ENCODE results near the gene STK4.

DNA sequence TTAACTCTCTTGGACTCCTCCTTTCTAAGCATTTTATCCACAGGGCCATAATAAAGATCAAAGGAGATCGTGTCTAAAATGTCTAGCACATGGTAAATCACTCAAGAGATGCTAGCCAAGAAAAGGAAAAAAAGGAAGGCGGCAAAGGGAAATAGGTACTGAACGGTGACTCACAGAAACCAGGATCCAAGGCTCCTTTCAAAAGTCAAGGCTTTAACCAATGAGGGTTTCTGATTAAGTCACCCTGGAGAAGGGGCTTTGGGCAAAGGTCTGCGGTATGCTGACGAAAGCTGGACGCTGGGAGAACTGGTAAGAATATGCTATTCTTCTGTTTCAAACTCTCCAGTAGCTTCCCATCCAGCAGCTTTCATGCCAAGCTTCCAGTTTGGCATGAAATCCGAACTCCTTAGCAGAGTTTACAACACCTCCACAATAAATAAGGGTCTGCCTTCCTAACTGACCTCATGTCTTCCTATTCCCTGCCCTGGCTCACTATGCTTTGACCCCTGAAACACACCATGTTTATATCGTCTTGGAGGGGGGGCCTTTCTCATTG is 7.2 kb upstream of the STK4 start:
- TF ChIP-seq, protein P1, sequence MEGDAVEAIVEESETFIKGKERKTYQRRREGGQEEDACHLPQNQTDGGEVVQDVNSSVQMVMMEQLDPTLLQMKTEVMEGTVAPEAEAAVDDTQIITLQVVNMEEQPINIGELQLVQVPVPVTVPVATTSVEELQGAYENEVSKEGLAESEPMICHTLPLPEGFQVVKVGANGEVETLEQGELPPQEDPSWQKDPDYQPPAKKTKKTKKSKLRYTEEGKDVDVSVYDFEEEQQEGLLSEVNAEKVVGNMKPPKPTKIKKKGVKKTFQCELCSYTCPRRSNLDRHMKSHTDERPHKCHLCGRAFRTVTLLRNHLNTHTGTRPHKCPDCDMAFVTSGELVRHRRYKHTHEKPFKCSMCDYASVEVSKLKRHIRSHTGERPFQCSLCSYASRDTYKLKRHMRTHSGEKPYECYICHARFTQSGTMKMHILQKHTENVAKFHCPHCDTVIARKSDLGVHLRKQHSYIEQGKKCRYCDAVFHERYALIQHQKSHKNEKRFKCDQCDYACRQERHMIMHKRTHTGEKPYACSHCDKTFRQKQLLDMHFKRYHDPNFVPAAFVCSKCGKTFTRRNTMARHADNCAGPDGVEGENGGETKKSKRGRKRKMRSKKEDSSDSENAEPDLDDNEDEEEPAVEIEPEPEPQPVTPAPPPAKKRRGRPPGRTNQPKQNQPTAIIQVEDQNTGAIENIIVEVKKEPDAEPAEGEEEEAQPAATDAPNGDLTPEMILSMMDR (IDR thresholded peaks at IDR 0.05; ENCODE audit: insufficient read depth, low read length), result no peak
- TF ChIP-seq POLR2AphosphoS5 (IDR thresholded peaks at IDR 0.05; ENCODE audit: low read depth), result no peak
- TF ChIP-seq, protein P2, sequence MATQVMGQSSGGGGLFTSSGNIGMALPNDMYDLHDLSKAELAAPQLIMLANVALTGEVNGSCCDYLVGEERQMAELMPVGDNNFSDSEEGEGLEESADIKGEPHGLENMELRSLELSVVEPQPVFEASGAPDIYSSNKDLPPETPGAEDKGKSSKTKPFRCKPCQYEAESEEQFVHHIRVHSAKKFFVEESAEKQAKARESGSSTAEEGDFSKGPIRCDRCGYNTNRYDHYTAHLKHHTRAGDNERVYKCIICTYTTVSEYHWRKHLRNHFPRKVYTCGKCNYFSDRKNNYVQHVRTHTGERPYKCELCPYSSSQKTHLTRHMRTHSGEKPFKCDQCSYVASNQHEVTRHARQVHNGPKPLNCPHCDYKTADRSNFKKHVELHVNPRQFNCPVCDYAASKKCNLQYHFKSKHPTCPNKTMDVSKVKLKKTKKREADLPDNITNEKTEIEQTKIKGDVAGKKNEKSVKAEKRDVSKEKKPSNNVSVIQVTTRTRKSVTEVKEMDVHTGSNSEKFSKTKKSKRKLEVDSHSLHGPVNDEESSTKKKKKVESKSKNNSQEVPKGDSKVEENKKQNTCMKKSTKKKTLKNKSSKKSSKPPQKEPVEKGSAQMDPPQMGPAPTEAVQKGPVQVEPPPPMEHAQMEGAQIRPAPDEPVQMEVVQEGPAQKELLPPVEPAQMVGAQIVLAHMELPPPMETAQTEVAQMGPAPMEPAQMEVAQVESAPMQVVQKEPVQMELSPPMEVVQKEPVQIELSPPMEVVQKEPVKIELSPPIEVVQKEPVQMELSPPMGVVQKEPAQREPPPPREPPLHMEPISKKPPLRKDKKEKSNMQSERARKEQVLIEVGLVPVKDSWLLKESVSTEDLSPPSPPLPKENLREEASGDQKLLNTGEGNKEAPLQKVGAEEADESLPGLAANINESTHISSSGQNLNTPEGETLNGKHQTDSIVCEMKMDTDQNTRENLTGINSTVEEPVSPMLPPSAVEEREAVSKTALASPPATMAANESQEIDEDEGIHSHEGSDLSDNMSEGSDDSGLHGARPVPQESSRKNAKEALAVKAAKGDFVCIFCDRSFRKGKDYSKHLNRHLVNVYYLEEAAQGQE (IDR thresholded peaks at IDR 0.05; ENCODE audit: insufficient replicate concordance, low read depth), result no peak
- TF ChIP-seq GABPA (IDR thresholded peaks at IDR 0.05; ENCODE audit: low read depth), result no peak
- no peak; the same call in 1 of the 2 replicates for TF ChIP-seq SPI1 (IDR thresholded peaks at IDR 0.05; ENCODE audit: borderline replicate concordance, low read depth)

All from HL-60 (cell line).